Measurements from ENCODE around the gene EFTUD2. TPM values are rescaled to one million over a fixed set of nuclear protein-coding genes. Genes with fewer than 3 reads are reported as not detected.
"Not testable (repeated sequence)": the region's sequence is repeated elsewhere in the genome, so short reads cannot be mapped to it uniquely, and the experiment has no call there.

The EFTUD2 gene
- total RNA-seq, result 111 TPM

DNA sequence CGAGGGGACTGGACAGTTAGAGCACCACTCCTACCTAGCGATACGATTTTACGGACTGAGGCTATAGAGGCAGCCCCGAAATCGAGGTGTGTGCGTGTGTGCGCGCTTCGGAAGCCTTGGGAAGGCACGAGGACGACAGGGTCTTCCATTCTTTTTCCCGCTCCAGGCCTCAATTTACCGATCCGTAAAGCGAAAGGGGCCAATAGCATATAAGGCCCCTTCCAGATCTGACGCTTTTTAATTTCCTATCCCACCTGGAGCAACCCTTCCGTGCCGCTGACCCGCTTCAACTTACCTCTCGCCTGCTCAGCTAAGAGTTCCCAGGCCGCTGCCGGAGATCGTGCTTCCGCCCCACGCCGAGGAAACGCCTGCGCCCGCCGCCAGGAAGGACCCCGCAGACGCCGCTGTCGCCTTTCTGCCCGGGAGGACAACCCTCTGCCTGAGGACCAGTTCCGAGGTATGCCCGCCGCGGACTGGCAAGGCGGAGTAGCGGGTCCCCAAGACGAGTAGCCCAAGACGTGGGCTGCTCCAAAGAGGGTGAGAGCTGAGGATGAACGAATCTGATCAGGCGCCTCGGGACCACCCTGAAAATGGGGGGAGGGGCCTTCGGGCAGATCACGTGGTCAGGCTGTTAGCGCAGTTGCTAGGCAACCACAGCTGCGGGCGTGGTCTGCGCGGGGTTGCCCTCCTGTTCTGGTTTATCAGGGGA, at the start of gene EFTUD2:
Gene EFTUD2, minus strand, starts transcription at position 372 of the 709 bp plus-strand sequence. CDS start 4,924 bp downstream, outside the sequence.
- peak; percentile 81 to 87 for DNase-seq (ENCODE audit: low spot score in 2 of 2)
- no peak for FAIRE-seq

DNA sequence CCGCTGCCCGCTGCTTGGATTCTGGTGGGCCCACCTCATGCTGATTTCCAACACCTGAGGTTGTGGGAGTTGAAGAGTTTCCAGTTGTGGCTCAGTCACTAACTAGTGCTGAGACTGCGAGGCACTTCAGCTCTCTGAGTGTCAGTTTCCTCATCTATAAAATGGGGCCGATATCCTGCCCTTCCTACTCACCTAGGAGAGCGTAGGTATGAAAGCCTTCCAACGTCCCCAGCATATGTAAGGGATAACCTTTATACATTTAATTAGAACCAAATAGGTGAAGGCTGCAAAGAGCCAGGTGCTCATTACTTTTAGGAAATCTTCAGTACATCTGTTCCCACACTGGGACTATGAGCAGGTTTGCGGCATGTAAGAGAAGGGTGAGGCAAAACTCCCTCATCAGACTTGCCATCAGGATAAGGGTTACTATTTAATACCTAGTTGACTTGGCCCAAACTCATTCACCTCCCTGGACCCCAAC, 49.1 kb upstream of the EFTUD2 start:
- DNase-seq (ENCODE audit: low spot score in 2 of 2) (no peak), FAIRE-seq (no peak)

DNA sequence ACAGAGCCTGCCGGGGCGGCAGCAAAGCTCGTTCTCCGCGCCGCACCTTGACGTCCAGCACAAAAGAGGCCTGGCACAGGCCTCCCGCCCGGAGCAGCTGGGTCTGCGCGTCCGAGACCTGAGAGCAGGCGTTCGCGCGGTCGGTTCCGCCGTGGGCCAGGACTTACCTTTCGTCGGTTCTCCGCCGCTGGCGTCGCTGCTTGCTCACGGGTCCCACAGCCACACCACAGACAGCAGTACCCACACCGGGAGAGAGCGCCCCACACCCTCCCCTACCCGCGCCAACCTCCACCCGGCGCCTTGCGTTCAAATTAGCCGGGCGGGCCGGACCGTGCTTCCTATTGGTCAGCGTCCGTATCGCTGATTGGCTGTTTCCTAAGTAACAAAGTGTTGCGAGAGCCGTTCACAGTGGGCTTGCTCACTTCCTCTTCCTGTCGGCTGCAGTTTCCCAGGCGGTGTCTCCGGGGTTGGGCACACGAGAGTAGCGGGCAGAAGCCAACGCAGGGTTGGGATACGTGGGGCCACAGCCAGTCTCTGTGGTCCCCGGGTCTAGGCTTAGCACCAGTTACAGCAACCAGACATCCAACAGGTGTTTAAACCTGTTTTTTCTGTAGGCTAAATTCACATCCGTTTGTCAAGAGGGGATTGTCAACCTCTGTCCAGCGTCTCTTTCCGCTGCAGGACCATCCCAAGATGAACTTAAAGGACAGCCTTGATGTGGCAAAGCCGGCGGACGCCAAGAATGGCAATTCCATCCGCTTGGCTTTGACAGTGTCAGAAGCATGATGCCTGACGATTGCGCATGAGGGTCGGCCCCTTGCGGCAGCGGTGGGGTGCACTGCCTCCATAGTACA, 48.4 kb upstream of the EFTUD2 start, which contains the start of gene KIF18B:
Gene KIF18B, minus strand, starts transcription at position 313 of the 854 bp plus-strand sequence. CDS start 11,429 bp downstream, outside the sequence.
- FAIRE-seq (no peak), DNase-seq (ENCODE audit: low spot score in 2 of 2) (peak; percentile 85 to 98)

DNA sequence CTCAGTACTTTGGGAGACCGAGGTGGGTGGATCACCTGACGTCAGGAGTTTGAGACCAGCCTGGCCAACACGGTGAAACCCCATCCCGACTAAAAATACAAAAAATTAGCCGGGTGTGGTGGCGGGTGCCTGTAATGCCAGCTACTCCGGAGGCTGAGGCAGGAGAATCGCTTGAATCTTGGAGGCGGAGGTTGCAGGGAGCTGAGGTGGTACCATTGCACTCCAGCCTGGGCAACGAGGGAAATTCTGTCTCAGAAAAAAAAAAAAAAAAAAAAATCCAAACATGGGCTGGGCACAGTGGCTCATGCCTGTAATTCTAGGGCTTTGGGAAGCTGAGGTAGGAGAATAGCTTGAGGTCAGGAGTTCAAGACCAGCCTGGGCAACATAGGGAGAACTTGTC, 46.4 kb upstream of the EFTUD2 start:
- not testable (repeated sequence) for DNase-seq (ENCODE audit: low spot score in 2 of 2); FAIRE-seq

DNA sequence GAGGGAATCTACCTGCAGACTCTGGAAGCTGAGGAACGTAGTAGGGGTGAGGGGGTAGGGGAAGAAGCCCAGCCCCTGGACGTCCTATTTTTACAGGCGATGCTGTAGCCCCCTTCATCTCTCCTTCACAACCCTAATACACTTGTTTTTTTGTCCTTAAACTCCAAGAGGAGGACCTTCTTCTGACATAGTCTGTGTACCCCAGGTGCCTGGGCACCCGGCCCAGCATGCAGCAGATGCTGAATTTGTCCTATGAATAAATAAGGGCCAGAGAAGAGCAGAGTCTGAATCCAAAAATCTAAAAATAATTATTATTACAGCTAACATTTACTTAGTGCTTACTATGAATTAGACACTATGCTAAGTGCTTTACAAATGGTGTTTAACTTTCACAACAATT, 43.2 kb upstream of the EFTUD2 start:
- FAIRE-seq (no peak), DNase-seq (ENCODE audit: low spot score in 2 of 2) (no peak)

DNA sequence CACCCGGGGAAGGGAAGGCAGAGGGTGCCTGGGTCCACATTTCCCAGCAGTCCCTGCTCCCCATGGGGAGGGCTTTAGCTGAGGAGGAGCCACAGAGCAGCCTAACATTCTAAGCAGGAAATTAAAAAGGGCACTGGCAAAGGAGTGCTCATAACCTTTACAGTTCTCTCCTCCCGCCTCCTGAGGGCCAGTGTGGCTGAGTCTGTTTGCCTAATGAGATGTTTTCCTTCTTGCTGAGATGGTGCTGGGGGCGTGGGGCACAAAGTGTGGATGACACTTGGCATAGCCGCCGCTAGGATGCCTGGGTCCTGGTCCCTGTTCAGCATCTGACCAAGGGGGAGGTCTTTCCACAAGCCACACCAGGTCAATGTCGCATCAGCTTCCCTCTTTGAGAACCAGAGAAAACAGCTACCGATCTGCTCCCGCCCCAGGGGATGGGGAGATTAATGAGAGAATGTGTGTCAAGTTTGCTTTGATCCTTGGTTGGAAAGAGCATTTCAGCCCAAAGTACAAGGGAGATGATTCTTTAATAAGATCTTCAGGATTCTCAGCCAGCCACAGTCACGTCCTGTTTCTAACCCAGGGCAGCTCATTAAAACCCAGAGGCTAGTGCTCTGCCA, 42.6 kb upstream of the EFTUD2 start:
- DNase-seq (ENCODE audit: low spot score in 2 of 2), result no peak
- FAIRE-seq, result no peak

DNA sequence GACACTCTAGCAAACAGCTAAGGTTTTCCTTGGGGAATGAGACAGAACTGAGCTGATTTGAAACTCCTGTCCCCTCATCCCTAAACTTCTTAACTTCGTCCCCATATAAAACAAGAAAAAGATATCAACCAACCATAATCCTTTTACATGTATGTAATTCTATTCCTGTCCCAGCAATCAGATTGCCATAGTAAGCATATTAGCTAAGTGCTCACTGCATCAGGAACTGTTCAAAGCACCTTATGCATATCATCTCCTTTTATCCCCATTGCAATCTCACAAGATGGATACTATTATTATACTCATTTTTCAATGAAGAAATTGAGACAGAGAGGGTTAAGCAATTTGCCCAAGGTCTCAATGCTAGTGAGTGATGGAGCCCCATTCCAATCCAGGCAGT, 41.5 kb upstream of the EFTUD2 start:
- DNase-seq (ENCODE audit: low spot score in 2 of 2), result no peak
- no peak for FAIRE-seq

- DNase-seq (ENCODE audit: low spot score in 2 of 2) (no peak), FAIRE-seq (no peak)
Measured at GRCh38 chr17:44940317-44940716, 41.1 kb upstream of the EFTUD2 start.

DNA sequence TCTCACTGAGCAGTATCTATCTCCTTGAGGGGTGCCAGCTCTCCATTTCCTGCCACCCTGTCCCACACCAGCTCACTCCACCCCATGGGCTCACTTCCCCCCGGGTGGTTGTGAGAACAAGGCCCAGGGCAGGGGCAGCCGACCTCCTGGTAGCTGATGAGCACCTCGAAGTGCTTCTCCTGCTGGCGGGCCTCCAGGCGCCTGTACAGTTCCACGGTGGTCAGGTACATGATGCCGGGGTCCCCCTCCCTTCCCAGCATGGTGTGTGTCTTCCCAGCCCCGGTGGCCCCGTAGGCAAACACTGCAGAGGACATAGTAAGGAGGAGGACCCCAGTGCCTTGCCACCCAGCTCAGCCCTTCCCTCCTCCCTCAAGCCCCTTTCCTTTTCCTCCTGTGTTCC, 35.9 kb upstream of the EFTUD2 start:
- no peak for DNase-seq (ENCODE audit: low spot score in 2 of 2)
- no peak for FAIRE-seq

DNA sequence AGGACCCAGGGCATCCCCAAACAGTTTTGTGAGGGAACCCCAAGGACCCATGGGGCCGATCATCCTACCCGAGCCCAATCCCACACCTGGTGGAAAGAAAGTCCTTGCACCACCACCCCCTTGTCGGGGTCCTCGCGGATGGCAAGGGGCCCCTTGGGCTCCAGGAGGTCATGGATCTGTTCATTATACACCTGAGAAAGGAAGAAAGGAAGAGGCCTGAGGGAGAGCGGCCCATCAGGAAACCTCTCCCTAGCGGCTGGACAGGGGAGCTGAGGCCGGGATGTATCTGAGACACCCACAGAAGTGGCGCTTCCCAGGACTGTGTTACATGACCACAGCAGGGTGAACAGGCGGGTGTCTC, 35.5 kb upstream of the EFTUD2 start:
- DNase-seq (ENCODE audit: low spot score in 2 of 2), result no peak
- FAIRE-seq, result no peak

- DNase-seq (ENCODE audit: low spot score in 2 of 2) (no peak), FAIRE-seq (no peak)
Measured at GRCh38 chr17:44933824-44934744, 34.8 kb upstream of the EFTUD2 start.

DNA sequence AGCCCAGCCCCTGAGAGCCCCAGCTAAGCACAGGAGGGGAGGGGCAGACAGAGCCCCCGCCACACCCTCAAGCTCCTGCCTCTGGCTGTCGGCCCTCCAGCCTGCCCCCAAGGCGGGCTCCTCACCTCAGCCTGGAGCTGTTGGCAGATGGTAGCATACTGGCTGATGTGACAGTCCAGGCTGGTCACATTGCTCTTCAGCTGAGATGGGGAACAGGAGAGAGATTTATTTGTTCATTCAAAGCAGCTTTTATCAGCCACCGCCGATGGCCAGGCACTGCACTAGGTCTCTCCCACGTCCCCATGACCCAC, 33.5 kb upstream of the EFTUD2 start:
- no peak for FAIRE-seq
- no peak for DNase-seq (ENCODE audit: low spot score in 2 of 2)

GRCh38 chr17:44932096-44932786, 33.0 kb upstream of the EFTUD2 start:
- DNase-seq (ENCODE audit: low spot score in 2 of 2) (no peak), FAIRE-seq (no peak)

DNA sequence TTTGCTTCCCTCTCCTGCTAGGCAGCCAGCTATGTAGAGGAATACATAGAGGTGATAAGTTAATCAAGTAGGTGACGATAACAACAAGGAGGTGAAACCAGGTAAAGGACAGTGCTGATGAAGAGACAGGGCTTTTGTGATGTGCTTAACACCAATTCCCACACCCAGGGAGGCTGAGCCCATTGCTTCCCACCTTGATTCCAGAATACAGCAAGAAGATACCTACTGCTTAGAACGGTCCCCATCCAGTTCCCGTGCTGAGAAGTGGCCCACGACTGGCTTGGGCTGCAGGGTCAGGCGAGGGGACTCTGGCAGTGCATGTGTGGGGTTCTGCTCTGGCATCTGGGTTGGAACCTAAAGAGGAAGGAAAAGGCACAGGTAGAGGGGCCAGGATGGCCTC, 32.1 kb upstream of the EFTUD2 start:
- FAIRE-seq, result no peak
- no peak for DNase-seq (ENCODE audit: low spot score in 2 of 2)

DNA sequence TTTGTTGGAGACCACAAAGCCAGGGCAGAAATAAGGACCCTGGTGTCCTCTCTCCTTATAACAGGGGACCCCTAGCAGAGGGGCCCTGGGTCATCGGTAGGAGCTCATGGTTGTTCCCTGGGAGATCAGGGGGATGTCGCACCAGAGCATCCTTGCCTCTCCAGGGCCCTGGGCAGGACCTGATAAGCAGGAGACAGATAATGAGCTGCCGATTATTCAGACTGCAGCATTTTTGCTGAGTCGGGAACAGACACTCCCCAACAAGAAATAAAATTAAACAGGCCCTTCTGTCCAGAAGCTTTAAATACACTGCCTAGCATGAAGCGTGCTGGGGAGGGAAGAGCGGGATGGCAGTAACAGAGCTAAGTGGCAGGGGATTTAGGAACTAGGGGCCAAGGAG, 31.4 kb upstream of the EFTUD2 start:
- DNase-seq (ENCODE audit: low spot score in 2 of 2), result no peak
- no peak for FAIRE-seq

DNA sequence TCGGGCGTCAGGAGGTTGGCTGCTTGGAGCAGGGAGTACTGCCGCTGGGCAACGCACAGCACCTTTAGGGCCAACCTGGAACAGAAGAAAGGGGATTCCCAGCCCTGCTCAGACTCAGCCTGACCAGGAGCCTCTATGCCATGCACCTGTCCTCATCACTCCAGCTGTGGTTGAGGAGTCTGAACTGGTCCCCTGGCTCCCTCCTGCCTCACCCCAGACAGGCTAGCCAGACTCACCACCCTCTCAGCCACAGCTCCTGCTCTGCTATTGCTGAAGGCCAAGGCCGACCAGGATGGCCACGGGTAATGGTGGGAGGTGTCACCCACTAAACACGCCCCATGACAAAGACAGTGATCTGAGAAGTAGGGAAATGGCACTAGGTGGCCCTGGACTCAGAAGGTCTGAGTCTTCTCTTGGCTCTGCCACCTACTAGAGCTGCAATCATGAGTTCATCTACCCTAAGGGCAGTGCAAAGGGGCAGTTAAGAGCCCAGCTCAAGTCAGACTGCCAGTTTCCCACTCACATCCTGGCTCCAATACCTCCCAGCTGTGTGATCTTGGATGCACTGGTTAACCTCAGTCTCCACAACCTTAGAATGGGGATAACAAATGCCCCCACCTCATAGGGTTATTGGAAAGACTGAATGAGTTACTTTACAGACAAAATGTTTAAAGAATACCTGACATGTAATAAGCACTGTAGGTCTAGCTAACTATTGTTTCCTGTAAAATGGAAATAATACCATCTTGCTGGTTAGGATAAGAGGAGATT, 29.9 kb upstream of the EFTUD2 start:
- DNase-seq (ENCODE audit: low spot score in 2 of 2) (no peak), FAIRE-seq (no peak)

DNA sequence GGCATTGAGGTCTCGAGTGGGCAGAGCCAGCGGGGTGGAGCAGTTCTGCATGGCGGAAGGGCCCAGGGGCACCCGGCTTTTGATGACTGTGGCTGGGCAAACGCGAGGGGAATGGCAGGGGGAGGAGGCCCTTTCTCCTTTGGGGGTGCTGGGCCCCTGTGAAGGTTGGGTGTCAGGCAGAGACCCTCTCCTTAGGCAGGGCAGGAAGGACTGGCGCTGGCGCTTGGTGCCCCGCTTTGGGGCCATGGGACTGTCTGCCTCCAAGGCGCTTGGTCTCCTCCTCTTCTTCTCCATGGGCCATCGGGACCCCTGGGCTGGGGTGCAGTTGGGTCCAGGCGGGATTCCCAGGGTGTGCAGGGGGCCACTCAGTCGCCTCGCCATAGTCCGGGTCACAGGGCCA, 28.9 kb upstream of the EFTUD2 start:
- FAIRE-seq (no peak), DNase-seq (ENCODE audit: low spot score in 2 of 2) (no peak)

GRCh38 chr17:44927696-44928095, 28.5 kb upstream of the EFTUD2 start:
- DNase-seq (ENCODE audit: low spot score in 2 of 2) (no peak), FAIRE-seq (no peak)
